T-helper 1 cell (primary cell): Measurements from ENCODE around the gene GAREM1.
"Not testable (repeated sequence)": the region's sequence is repeated elsewhere in the genome, so short reads cannot be mapped to it uniquely, and the experiment has no call there.

Source experiments
- DNase-seq, 5 donors: peaks; one replicate each; pipeline ENCODE4 v3.0.0-alpha.2; 2012 to 2020
- total RNA-seq, 4 donors: gene quantifications; one replicate each; lab custom pipeline; 2026; lab: John Stamatoyannopoulos, UW

Gene GAREM1
- total RNA-seq: 0.15 to 1.3 (median 0.55) reads per million in 4 donors

DNA sequence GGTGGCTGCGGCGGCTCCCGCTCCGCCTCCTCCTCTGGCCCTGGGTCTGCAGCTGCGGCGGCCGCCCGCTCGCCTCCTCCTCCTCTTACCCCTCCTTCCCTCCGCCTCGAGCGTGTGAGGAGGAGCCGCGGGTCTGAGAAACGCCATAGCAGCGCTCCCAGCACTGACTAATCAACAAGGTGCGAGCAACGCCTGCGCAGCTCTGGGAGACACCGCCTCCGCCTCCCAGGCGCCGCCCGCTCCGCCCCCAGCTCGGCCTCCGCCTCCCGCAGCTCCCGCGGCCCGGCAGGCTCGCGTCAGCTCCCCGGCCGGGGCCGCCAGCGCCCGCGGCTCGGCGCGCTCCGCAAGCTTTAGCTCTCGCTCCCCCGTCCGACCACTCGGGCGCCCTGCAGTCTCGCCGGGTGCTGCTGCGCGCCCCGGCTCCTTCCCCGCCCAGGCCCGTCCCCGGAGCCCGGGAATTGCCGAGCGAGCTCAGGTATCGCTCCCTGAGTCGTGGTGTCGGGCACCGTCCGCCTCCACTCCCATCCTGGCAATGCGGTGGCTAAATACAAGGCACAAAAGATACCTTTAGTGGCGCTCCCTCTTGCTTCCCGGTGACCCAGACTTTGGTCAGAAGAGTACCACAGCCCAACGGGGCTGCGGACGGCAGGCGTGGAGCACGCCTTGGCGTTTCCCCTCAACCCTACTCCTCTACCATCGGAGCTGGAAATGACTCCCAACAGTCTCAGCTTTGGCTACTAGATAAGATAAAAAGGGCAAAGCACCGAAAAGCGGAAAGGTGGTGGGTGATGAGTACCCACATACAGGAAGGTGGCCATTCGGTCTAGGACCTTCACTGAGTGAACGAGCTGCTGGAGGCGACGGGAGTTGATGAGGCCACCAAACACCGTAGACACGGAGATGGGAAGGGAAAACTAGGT, at the start of gene GAREM1:
Gene GAREM1, minus strand, starts transcription at position 169 of the 920 bp plus-strand sequence. CDS start 454 bp downstream, outside the sequence.
- DNase-seq: peak; percentile 49 to 84 (median 58)

- DNase-seq: peak in 1 of 5 donors; percentile 12
Measured at GRCh38 chr18:32511147-32511546, 40.5 kb upstream of the GAREM1 start.

DNA sequence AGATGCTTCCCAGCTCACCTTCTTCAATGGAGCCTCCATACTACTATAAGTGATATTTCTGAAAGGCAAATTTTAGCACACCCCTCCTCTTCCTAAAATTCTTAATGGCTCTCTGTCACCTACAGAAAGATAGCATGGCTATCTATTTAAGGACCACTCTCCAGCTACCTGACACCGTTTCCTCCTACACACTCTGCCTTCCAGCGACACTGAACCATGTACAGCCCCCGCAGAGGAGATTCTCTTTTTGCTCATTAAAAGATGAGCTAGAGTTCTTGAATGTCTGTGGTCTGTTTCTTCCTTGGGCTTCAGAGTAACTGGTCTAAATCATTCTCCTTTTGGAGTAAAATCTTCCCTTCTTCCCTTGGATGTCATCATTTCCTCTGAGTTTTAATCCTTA, 38.4 kb upstream of the GAREM1 start:
- DNase-seq: no peak

- no peak for DNase-seq
Measured at GRCh38 chr18:32507093-32507492, 36.4 kb upstream of the GAREM1 start.

GRCh38 chr18:32502014-32502413, 31.3 kb upstream of the GAREM1 start:
- DNase-seq: no peak

- not testable (repeated sequence) for DNase-seq
Measured at GRCh38 chr18:32501242-32501641, 30.6 kb upstream of the GAREM1 start.

DNA sequence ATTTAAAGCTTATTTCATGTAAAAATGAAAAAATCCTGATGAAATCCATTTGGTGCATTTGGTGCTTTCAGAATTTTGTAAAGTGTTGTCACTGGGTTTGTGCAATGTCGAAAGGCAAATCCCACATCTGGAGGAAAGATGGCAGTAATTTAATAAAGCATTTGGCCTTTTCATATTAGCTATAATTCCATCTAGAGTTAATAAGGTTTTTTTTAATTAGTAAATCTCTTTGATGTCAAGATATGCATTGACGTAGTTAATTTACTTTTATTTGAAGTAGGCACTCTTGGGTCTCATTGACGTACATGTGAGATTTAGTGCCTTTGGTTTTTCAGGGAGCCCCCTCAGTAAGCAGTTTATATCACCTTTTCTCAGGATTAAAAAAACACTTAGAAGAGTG, 12.3 kb upstream of the GAREM1 start:
- DNase-seq: no peak

GRCh38 chr18:32482117-32482516, 11.4 kb upstream of the GAREM1 start:
- DNase-seq: no peak

DNA sequence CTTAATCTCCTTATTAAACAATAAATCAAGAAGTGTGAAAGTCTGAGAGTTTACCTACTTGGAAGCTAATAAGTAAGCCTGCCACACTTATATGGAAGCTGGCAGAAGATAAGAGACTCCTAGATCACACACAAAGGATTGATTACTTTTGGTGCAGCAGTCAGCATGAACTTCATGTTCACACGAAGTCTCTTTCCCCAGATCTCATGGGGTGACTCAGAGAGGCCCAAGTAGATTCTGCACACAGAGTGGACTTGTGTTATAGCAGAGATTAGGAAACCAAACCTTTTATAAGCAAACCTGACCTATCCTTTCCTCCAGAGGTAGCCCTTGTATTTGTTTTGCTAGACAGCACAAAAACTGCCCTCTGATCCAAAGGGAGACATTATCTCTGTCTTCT, 9.9 kb upstream of the GAREM1 start:
- DNase-seq: no peak

- DNase-seq: no peak
Measured at GRCh38 chr18:32478807-32479206, 8.1 kb upstream of the GAREM1 start.

DNA sequence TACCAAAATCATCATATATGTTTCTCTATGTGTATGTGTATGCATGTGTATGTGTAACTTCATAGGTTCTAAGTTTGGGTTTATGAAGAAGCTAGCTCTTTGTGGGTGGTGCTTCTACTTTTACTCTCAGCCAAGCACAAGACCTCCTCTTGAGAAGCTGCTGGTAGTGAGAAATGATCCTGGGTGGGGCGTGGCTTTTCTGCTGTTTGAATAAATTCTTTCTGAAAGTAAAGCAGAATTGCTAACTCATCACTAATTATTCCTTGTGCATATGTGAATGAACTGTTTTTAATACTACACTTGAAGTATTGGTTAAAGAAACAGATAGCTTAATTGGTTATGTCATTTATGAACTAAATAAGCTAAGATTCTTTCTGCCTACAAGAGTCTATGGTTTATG, 7.6 kb upstream of the GAREM1 start:
- no peak for DNase-seq

- no peak for DNase-seq
Measured at GRCh38 chr18:32476106-32476505, 5.4 kb upstream of the GAREM1 start.

- DNase-seq: not testable (repeated sequence)
Measured at GRCh38 chr18:32475069-32475468, 4.4 kb upstream of the GAREM1 start.

- no peak for DNase-seq
Measured at GRCh38 chr18:32473325-32473724, 2.6 kb upstream of the GAREM1 start.

DNA sequence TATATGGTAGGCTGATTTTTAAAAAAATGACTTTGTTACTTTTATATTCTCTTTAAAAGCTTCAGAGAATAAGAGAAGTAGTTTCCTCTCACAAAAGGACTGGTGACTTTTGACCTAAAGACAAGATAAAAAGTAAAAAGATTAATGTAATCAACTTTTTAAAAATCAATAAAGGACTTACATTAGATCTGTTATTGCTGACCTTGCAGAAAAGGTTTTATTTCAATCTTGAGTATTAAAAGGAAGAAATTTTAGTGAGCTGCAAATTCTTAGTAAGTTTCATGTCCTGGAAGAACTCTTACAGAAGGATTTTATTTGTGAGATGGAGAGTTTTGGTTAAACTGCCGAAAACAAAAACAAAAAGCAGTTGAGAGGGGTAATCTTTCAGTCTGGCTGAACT, 2.2 kb upstream of the GAREM1 start:
- DNase-seq: no peak

DNA sequence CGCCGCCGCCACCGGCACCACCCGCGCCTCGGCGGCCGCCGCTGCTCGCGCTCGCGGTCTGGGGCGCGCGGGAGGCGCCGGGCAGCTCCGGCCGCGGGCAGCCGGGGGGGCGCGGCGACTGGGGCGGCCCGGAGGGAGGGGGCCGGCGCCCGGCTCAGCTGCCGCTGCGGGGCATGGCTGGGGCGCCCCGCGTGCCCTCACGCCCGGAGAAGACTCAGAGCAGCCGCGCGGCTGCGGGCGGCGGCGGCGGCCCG, 295 bp downstream of the GAREM1 start:
- no peak for DNase-seq

GRCh38 chr18:32469691-32470459, 807 bp downstream of the GAREM1 start:
- peak in 1 of 5 donors; percentile 1 for DNase-seq

DNA sequence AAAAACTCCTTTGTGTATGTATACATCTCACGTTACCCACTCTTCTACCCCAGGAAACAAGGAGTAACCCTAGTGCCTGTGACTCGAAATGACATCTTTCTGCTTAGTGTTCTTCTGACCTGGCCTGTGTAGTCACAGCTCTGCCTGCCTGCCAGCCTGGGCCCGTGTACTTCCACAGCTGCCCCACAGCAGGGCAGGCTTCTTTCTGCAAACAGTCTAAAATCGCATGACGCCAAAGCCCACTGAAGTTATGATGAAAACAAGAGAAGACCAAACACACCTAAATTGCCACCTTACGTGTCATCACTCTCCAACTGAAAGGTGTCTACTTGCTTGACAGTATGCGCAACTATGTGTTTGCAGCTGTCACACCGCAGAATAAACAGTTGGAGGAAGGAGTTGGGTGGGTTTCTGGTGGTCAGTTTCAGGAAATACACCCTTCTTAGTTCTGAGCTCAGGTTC, 1.5 kb downstream of the GAREM1 start:
- peak in 1 of 5 donors; percentile 6 for DNase-seq

GRCh38 chr18:32468147-32468845, 2.4 kb downstream of the GAREM1 start:
- DNase-seq: no peak

DNA sequence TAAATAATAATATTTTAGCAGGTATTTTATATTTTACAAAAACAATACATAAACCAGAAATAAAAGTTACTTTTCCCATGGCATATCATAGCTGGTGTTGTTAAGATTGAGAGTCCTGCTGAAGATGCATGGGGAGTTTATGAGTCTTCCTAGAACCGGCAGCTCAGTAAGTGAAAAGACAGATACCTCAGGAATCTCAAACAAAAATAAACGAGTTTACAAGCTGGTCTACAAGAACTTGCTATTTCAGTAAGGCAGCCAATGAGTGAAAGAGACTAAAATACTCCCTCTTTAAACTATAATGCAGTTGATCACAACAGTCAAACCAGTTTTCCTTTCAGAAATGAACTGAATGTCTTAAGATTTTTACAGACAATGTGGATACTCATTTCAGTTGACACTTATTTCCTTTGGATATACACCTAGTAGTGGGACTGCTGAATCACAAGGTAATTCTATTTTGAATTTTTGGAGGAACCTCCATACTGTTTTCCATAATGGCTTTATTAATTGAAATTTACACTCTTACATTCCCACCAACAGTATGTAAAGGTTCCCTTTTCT, 8.9 kb downstream of the GAREM1 start:
- DNase-seq: no peak

DNA sequence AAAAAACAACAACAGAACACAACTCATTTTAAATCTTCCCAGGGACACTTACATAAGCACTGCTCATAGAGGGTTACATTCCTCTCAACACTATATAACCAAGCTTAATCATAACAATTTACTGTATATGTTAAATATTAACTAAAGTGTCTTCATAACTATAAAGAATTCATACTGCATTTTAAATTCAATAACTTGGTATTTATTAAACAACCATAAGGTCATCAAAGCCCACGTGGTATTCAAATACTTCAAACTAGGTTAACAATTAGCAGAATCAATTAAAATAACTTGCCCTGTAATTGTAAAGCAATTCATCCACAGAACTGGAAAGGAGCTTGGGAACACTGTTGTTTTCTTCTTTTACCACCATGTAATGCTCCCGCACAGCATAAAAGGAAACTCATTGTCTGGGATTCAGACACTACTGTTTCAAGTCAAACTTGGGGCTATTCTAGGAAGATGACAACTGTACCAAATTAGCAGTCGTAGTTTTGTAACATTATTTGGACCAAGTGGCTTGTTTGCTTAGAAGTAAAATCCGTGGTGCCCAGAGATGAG, 10.4 kb downstream of the GAREM1 start:
- no peak for DNase-seq

GRCh38 chr18:32459361-32460101, 11.2 kb downstream of the GAREM1 start:
- DNase-seq: no peak
